Thyroid gland (tissue), 4 donors: ENCODE measurements around the gene POC1A.
"Not testable (repeated sequence)": the region's sequence is repeated elsewhere in the genome, so short reads cannot be mapped to it uniquely, and the experiment has no call there.

Experiments used
- CTCF ChIP-seq, 6 experiments: fragments of 200-600 bp in 3 of 6; fragments of 450-650 bp in 3 of 6; sonication (generic) in 3 of 6; IDR thresholded peaks; one replicate each; pipeline ENCODE4 v1.5.1; 2016 to 2019; ENCODE audit warnings: antibody characterized with exemption in 6 of 6, mild to moderate bottlenecking in 2 of 6, inconsistent platforms in 1 of 6, moderate library complexity in 1 of 6
- POLR2A ChIP-seq, 2 donors: fragments of 450-650 bp; IDR thresholded peaks; one replicate each; pipeline ENCODE4 v1.6.1; 2017; ENCODE audit warnings: antibody characterized with exemption in 2 of 2, mild to moderate bottlenecking in 2 of 2, moderate library complexity in 1 of 2

DNA sequence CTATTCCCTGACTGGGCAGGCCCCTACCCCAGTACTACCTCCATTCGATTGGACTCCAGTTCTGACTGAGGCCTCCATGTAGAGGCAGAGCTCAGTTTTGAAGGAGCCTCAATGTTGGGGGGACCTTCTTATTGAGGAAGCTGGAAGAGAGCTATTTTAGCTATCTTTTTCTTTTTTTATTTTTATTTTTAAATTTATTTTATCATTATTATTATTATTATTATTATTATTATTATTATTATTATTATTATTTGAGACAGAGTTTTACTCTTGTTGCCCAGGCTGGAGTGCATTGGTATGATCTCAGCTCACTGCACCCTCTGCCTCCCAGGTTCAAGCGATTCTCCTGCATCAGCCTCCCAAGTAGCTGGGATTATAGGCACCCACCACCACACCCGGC is 16.0 kb upstream of the POC1A start:
- not testable (repeated sequence) for TF ChIP-seq CTCF, POLR2A (IDR thresholded peaks at IDR 0.05)
